Forelimb muscle (tissue), 1 donor: ENCODE measurements around the gene PRND. TPM values are rescaled to one million over a fixed set of nuclear protein-coding genes. Genes with fewer than 3 reads are reported as not detected.
"Not testable (repeated sequence)": the region's sequence is repeated elsewhere in the genome, so short reads cannot be mapped to it uniquely, and the experiment has no call there.

ENCODE experiments used
- DNase-seq: peaks from one replicate; pipeline ENCODE4 v3.0.0-alpha.2; 2013; ENCODE audit warnings: low read depth
- polyA plus RNA-seq: library from polyadenylated mRNA; unstranded; fragments of 120-200 nt; gene quantifications from one replicate; pipeline ENCODE4 v1.2.1, GENCODE V29; 2013; ENCODE audit not compliant: insufficient read length

The PRND gene
- polyA plus RNA-seq, 1 donor: 44.4 TPM

- DNase-seq: no peak
Measured at GRCh38 chr20:4737857-4738627, 16.3 kb downstream of the PRND start.

GRCh38 chr20:4740774-4741431, 19.2 kb downstream of the PRND start:
- no peak for DNase-seq

- no peak for DNase-seq
Measured at GRCh38 chr20:4748847-4749246, 27.1 kb downstream of the PRND start.

GRCh38 chr20:4749326-4749725, 27.6 kb downstream of the PRND start:
- DNase-seq: no peak

- no peak for DNase-seq
Measured at GRCh38 chr20:4750381-4750780, 28.7 kb downstream of the PRND start.

- not testable (repeated sequence) for DNase-seq
Measured at GRCh38 chr20:4759100-4759884, 37.6 kb downstream of the PRND start.

- no peak for DNase-seq
Measured at GRCh38 chr20:4763261-4763660, 41.6 kb downstream of the PRND start.

- no peak for DNase-seq
Measured at GRCh38 chr20:4763723-4764510, 42.2 kb downstream of the PRND start.

GRCh38 chr20:4764805-4765204, 43.1 kb downstream of the PRND start:
- no peak for DNase-seq

GRCh38 chr20:4765681-4766080, 44.0 kb downstream of the PRND start:
- no peak for DNase-seq

GRCh38 chr20:4766631-4767030, 44.9 kb downstream of the PRND start:
- no peak for DNase-seq

GRCh38 chr20:4767084-4767483, 45.4 kb downstream of the PRND start:
- DNase-seq: no peak

- no peak for DNase-seq
Measured at GRCh38 chr20:4769328-4769727, 47.6 kb downstream of the PRND start.

GRCh38 chr20:4770026-4770425, 48.3 kb downstream of the PRND start:
- DNase-seq: no peak

GRCh38 chr20:4771004-4771403, 49.3 kb downstream of the PRND start:
- no peak for DNase-seq

GRCh38 chr20:4772132-4772531, 50.4 kb downstream of the PRND start:
- DNase-seq: no peak

- not testable (repeated sequence) for DNase-seq
Measured at GRCh38 chr20:4773014-4773413, 51.3 kb downstream of the PRND start.

- DNase-seq: no peak
Measured at GRCh38 chr20:4773736-4774135, 52.0 kb downstream of the PRND start.

- no peak for DNase-seq
Measured at GRCh38 chr20:4774207-4774606, 52.5 kb downstream of the PRND start.

- DNase-seq: no peak
Measured at GRCh38 chr20:4775322-4776078, 53.8 kb downstream of the PRND start.

- no peak for DNase-seq
Measured at GRCh38 chr20:4776079-4776630, 54.4 kb downstream of the PRND start.
